Stimulated activated CD4-positive, alpha-beta T cell treated with anti-CD3 and anti-CD28 coated beads, Interleukin-2, amount 100 ng/mL, for 4 hours (primary cell): ENCODE data around the gene DEPDC5.

Source experiments
- DNase-seq: peaks from one replicate; pipeline ENCODE4 v3.0.0-alpha.2; 2020; ENCODE audit warnings: low read depth

Gene DEPDC5

GRCh38 chr22:31852691-31853421, 99.0 kb downstream of the DEPDC5 start:
- no peak for DNase-seq

- DNase-seq = no peak
Observed at GRCh38 chr22:31853736-31854495, 100.1 kb downstream of the DEPDC5 start.

- no peak for DNase-seq
Observed at GRCh38 chr22:31857247-31857646, 103.4 kb downstream of the DEPDC5 start.

GRCh38 chr22:31861226-31861840, 107.5 kb downstream of the DEPDC5 start:
- no peak for DNase-seq

GRCh38 chr22:31866918-31867317, 113.1 kb downstream of the DEPDC5 start:
- DNase-seq = no peak

GRCh38 chr22:31867386-31868153, 113.8 kb downstream of the DEPDC5 start:
- no peak for DNase-seq

GRCh38 chr22:31869739-31870138, 115.9 kb downstream of the DEPDC5 start:
- DNase-seq = no peak

GRCh38 chr22:31870890-31871289, 117.1 kb downstream of the DEPDC5 start:
- DNase-seq = no peak

- DNase-seq = no peak
Observed at GRCh38 chr22:31871480-31871879, 117.7 kb downstream of the DEPDC5 start.

GRCh38 chr22:31872209-31872608, 118.4 kb downstream of the DEPDC5 start:
- no peak for DNase-seq

GRCh38 chr22:31874821-31875220, 121.0 kb downstream of the DEPDC5 start:
- no peak for DNase-seq

GRCh38 chr22:31876156-31876920, 122.5 kb downstream of the DEPDC5 start:
- DNase-seq = no peak

GRCh38 chr22:31879585-31879984, 125.8 kb downstream of the DEPDC5 start:
- DNase-seq = no peak

GRCh38 chr22:31881200-31881599, 127.4 kb downstream of the DEPDC5 start:
- no peak for DNase-seq

GRCh38 chr22:31881865-31882264, 128.0 kb downstream of the DEPDC5 start:
- DNase-seq = no peak

GRCh38 chr22:31882971-31883370, 129.2 kb downstream of the DEPDC5 start:
- no peak for DNase-seq

- no peak for DNase-seq
Observed at GRCh38 chr22:31883989-31884388, 130.2 kb downstream of the DEPDC5 start.

GRCh38 chr22:31891366-31892079, 137.7 kb downstream of the DEPDC5 start:
- DNase-seq = no peak

GRCh38 chr22:31892080-31892433, 138.2 kb downstream of the DEPDC5 start:
- no peak for DNase-seq

GRCh38 chr22:31893460-31893859, 139.6 kb downstream of the DEPDC5 start:
- DNase-seq = no peak
